Neural cell (in vitro differentiated cells): Measurements from ENCODE around the gene COL4A2. TPM values are rescaled to one million over a fixed set of nuclear protein-coding genes. Genes with fewer than 3 reads are reported as not detected.

Source experiments
- H2AFZ ChIP-seq: fragments of 200-600, 300-800 bp; sonication (generic), shearing (Covaris generic); 2 replicates; pipeline ENCODE4 v1.6.0; 2014; ENCODE audit warnings: low read depth, mild to moderate bottlenecking, antibody characterized with exemption, low read length, moderate library complexity
- H3F3A ChIP-seq: fragments of 200-600 bp; shearing (Covaris generic); 2 replicates; pipeline ENCODE4 v1.6.1; 2016; ENCODE audit warnings: mild to moderate bottlenecking, moderate library complexity, mixed read lengths, antibody characterized with exemption, low read length; ENCODE audit not compliant: insufficient read depth, poor library complexity, severe bottlenecking
- H3K27ac ChIP-seq: fragments of 200-600, 300-800 bp; sonication (generic), shearing (Covaris generic); 2 replicates; pipeline ENCODE4 v1.5.1; 2014; ENCODE audit warnings: mild to moderate bottlenecking, low read length, moderate library complexity
- H3K27me3 ChIP-seq: fragments of 300-800, 200-600 bp; sonication (generic), shearing (Covaris generic); 2 replicates; pipeline ENCODE4 v1.6.0; 2014; ENCODE audit warnings: mild to moderate bottlenecking, low read depth, low read length, moderate library complexity; ENCODE audit not compliant: insufficient read depth
- H3K36me3 ChIP-seq: fragments of 300-800, 200-600 bp; sonication (generic), shearing (Covaris generic); 2 replicates; pipeline ENCODE4 v1.5.1; 2014; ENCODE audit warnings: mild to moderate bottlenecking, antibody characterized with exemption, low read length, moderate library complexity; ENCODE audit not compliant: insufficient read depth
- H3K4me2 ChIP-seq: fragments of 300-800, 200-600 bp; sonication (generic), shearing (Covaris generic); 2 replicates; pipeline ENCODE4 v1.6.0; 2014; ENCODE audit warnings: mild to moderate bottlenecking, low read length
- H3K4me3 ChIP-seq: fragments of 300-800, 200-600 bp; sonication (generic), shearing (Covaris generic); 2 replicates; pipeline ENCODE4 v1.5.1; 2014; ENCODE audit warnings: mild to moderate bottlenecking, low read length, moderate library complexity
- H3K79me2 ChIP-seq: fragments of 200-600 bp; shearing (Covaris generic); replicated peaks from 2 replicates; pipeline ENCODE4 v1.6.0; 2014; ENCODE audit warnings: mild to moderate bottlenecking, low read length, moderate library complexity; ENCODE audit not compliant: insufficient read depth
- H3K9ac ChIP-seq: fragments of 300-800, 200-600 bp; sonication (generic), shearing (Covaris generic); 2 replicates; pipeline ENCODE4 v1.6.1; 2016; ENCODE audit warnings: mild to moderate bottlenecking, low read length, mixed read lengths
- H3K9me2 ChIP-seq: fragments of 200-600 bp; shearing (Covaris generic); 2 replicates; pipeline ENCODE4 v1.6.1; 2016; ENCODE audit warnings: mild to moderate bottlenecking, low read length, mixed read lengths; ENCODE audit not compliant: insufficient read depth
- H3K9me3 ChIP-seq: fragments of 200-600, 300-800 bp; sonication (generic), shearing (Covaris generic); 2 replicates; pipeline ENCODE4 v1.6.1; 2016; ENCODE audit warnings: mild to moderate bottlenecking, mixed run types, low read length, moderate library complexity, mixed read lengths
- H4K20me1 ChIP-seq: fragments of 200-600 bp; shearing (Covaris generic); 2 replicates; pipeline ENCODE4 v1.6.1; 2016; ENCODE audit warnings: mild to moderate bottlenecking, mixed run types; ENCODE audit not compliant: insufficient read depth
- CTCF ChIP-seq: fragments of 450-650 bp; IDR thresholded peaks from 2 replicates; pipeline ENCODE4 v1.5.1; 2014; ENCODE audit warnings: antibody characterized with exemption, mild to moderate bottlenecking, moderate library complexity; ENCODE audit not compliant: poor library complexity, severe bottlenecking
- EP300 ChIP-seq: fragments of 450-650 bp; conservative IDR thresholded peaks from 2 replicates; pipeline ENCODE4 v1.6.1; 2014; ENCODE audit warnings: antibody characterized with exemption, mild to moderate bottlenecking, moderate library complexity; ENCODE audit not compliant: poor library complexity, severe bottlenecking
- EZH2 ChIP-seq: fragments of 200-600, 300-800 bp; shearing (Covaris generic), sonication (generic); IDR thresholded peaks from 2 replicates; pipeline ENCODE4 v1.6.1; 2014; ENCODE audit warnings: antibody characterized with exemption, low read length, borderline replicate concordance, mild to moderate bottlenecking; ENCODE audit not compliant: insufficient read depth, poor library complexity, severe bottlenecking
- MXI1 ChIP-seq: fragments of 450-650 bp; conservative IDR thresholded peaks from 2 replicates; pipeline ENCODE4 v1.6.1; 2014; ENCODE audit warnings: antibody characterized with exemption, mild to moderate bottlenecking; ENCODE audit not compliant: poor library complexity, severe bottlenecking
- POLR2AphosphoS5 ChIP-seq: IDR thresholded peaks from 2 replicates; pipeline ENCODE4 v1.6.1; 2012
- RAD21 ChIP-seq: fragments of 450-650 bp; conservative IDR thresholded peaks from 2 replicates; pipeline ENCODE4 v1.6.1; 2014; ENCODE audit warnings: antibody characterized with exemption, mild to moderate bottlenecking, moderate library complexity
- SMC3 ChIP-seq: fragments of 450-650 bp; conservative IDR thresholded peaks from 2 replicates; pipeline ENCODE4 v1.6.1; 2014; ENCODE audit warnings: antibody characterized with exemption, mild to moderate bottlenecking, moderate library complexity; ENCODE audit not compliant: poor library complexity
- TAF1 ChIP-seq: IDR thresholded peaks from 2 replicates; pipeline ENCODE4 v1.6.1; 2012; ENCODE audit warnings: low read depth
- polyA plus RNA-seq: library from polyadenylated mRNA; depleted of rRNA; stranded (reverse); fragments of >200 nt; gene quantifications from 2 replicates; pipeline ENCODE4 v1.2.3, GENCODE V29; 2014
- TF ChIP-seq, protein P1 (sequence below): IDR thresholded peaks from 2 replicates; pipeline ENCODE4 v1.6.1; 2012; ENCODE audit warnings: borderline replicate concordance

The COL4A2 gene
- polyA plus RNA-seq, 1 donor from 2014 or later, result 30.8 TPM

DNA sequence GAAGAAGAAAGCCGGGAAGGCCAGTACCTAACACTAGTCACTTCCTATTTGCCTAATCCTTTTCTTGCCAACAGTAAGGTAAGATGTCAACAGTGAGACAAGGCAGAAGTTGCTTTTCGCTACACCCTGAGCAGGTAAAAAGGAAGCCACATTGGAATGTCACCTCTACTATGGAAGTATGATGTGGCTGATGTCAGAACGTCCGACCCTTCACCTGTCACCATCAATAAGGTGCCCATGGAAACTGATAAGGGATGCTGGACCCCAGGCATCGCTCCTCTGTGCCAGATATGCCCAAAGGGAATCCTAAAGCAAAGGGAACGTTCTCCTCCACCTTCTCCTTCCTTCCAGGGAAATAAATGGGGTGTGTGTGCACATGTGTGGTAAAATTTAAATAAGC lies 34.4 kb upstream of the COL4A2 start:
- no peak overlapping the region for H2AFZ ChIP-seq
- no peak overlapping the region for H3K4me2 ChIP-seq
- TF ChIP-seq RAD21 (no peak), TAF1 (no peak), EP300 (no peak), EZH2 (no peak), SMC3 (no peak)
- TF ChIP-seq, protein P1, sequence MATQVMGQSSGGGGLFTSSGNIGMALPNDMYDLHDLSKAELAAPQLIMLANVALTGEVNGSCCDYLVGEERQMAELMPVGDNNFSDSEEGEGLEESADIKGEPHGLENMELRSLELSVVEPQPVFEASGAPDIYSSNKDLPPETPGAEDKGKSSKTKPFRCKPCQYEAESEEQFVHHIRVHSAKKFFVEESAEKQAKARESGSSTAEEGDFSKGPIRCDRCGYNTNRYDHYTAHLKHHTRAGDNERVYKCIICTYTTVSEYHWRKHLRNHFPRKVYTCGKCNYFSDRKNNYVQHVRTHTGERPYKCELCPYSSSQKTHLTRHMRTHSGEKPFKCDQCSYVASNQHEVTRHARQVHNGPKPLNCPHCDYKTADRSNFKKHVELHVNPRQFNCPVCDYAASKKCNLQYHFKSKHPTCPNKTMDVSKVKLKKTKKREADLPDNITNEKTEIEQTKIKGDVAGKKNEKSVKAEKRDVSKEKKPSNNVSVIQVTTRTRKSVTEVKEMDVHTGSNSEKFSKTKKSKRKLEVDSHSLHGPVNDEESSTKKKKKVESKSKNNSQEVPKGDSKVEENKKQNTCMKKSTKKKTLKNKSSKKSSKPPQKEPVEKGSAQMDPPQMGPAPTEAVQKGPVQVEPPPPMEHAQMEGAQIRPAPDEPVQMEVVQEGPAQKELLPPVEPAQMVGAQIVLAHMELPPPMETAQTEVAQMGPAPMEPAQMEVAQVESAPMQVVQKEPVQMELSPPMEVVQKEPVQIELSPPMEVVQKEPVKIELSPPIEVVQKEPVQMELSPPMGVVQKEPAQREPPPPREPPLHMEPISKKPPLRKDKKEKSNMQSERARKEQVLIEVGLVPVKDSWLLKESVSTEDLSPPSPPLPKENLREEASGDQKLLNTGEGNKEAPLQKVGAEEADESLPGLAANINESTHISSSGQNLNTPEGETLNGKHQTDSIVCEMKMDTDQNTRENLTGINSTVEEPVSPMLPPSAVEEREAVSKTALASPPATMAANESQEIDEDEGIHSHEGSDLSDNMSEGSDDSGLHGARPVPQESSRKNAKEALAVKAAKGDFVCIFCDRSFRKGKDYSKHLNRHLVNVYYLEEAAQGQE, result no peak
- no peaks in the 10 kb centered on the region for H3K9me3 ChIP-seq
- H3K36me3 ChIP-seq, result no peaks in the 10 kb centered on the region
- H3K27me3 ChIP-seq, result no peaks in the 10 kb centered on the region
- no peaks in the 10 kb centered on the region for H3K79me2 ChIP-seq
- no peak overlapping the region for H3K4me3 ChIP-seq
- H3K9ac ChIP-seq, result no peak overlapping the region
- H3K9me2 ChIP-seq, result no peaks in the 10 kb centered on the region
- H3F3A ChIP-seq, result no peaks in the 10 kb centered on the region
- no peak overlapping the region for H3K27ac ChIP-seq
- H4K20me1 ChIP-seq, result no peaks in the 10 kb centered on the region

DNA sequence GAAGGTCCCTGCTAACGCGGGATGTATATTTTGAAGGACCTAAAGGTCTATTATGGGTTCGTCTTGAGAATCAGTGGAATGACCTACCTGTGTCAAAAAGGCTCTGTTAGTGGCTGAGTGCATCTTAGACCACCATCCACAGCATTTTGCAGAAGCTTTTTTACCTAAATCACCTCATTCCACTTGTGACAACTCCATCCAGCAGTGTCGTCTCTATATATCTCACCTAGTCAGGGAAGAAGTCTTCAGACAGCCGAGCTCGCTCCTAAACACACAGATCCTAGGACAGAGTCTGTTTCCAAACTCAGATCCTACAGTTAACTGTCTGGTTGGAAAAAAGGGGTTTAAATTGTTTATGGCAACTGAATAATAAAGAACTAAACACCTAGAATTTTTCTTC lies 33.8 kb upstream of the COL4A2 start:
- Histone ChIP-seq H2AFZ (no peak overlapping the region), H3K4me3 (no peak overlapping the region), H3K9ac (no peak overlapping the region), H3K36me3 (no peaks in the 10 kb centered on the region), H4K20me1 (no peaks in the 10 kb centered on the region), H3K27ac (no peak overlapping the region), H3K4me2 (no peak overlapping the region), H3K9me2 (no peaks in the 10 kb centered on the region), H3F3A (no peaks in the 10 kb centered on the region), H3K79me2 (no peaks in the 10 kb centered on the region), H3K27me3 (no peaks in the 10 kb centered on the region), H3K9me3 (no peaks in the 10 kb centered on the region)
- TF ChIP-seq EP300 (no peak), MXI1 (no peak), RAD21 (no peak), SMC3 (no peak), EZH2 (no peak), CTCF (no peak), TAF1 (no peak), POLR2AphosphoS5 (no peak)
- TF ChIP-seq, protein P1, result no peak
